Effector memory CD4-positive, alpha-beta T cell (primary cell): ENCODE results near the gene BPIFB1.

Source experiments
- DNase-seq, 3 donors: peaks; one replicate each; pipeline ENCODE4 v3.0.0-alpha.2; 2020
- H3K27ac ChIP-seq: 2 replicates; pipeline ENCODE4 v1.7.0; 2013; ENCODE audit warnings: mild to moderate bottlenecking, low read length, moderate library complexity; ENCODE audit not compliant: insufficient read depth, poor library complexity, severe bottlenecking
- H3K27me3 ChIP-seq: replicated peaks from 2 replicates; pipeline ENCODE4 v1.7.0; 2013; ENCODE audit warnings: mild to moderate bottlenecking, low read length; ENCODE audit not compliant: insufficient read depth, control insufficient read depth, poor library complexity, severe bottlenecking
- H3K36me3 ChIP-seq: 2 replicates; pipeline ENCODE4 v1.7.0; 2013; ENCODE audit warnings: mild to moderate bottlenecking, low read length, moderate library complexity; ENCODE audit not compliant: control insufficient read depth, insufficient read depth
- H3K4me1 ChIP-seq: 2 replicates; pipeline ENCODE4 v1.7.0; 2013; ENCODE audit warnings: low read length, mild to moderate bottlenecking; ENCODE audit not compliant: control insufficient read depth, insufficient read depth, poor library complexity, severe bottlenecking
- H3K4me3 ChIP-seq: 2 replicates; pipeline ENCODE4 v1.7.0; 2013; ENCODE audit warnings: low read length, low read depth, mild to moderate bottlenecking; ENCODE audit not compliant: insufficient read depth, poor library complexity, severe bottlenecking
- H3K9me3 ChIP-seq: 2 replicates; pipeline ENCODE4 v1.7.0; 2013; ENCODE audit warnings: mild to moderate bottlenecking, low read length, moderate library complexity; ENCODE audit not compliant: control insufficient read depth

Gene BPIFB1

GRCh38 chr20:33309631-33310030 is 26.6 kb downstream of the BPIFB1 start:
- Histone ChIP-seq H3K4me3 (no peak overlapping the region), H3K27me3 (no peaks in the 10 kb centered on the region), H3K27ac (no peak overlapping the region), H3K9me3 (no peaks in the 10 kb centered on the region), H3K4me1 (no peaks in the 10 kb centered on the region), H3K36me3 (no peaks in the 10 kb centered on the region)
- DNase-seq, result no peak

GRCh38 chr20:33310327-33310899 is 27.4 kb downstream of the BPIFB1 start:
- H3K4me1 ChIP-seq, result no peaks in the 10 kb centered on the region
- H3K9me3 ChIP-seq, result no peaks in the 10 kb centered on the region
- H3K36me3 ChIP-seq, result no peaks in the 10 kb centered on the region
- no peak for DNase-seq
- H3K4me3 ChIP-seq, result no peak overlapping the region
- no peaks in the 10 kb centered on the region for H3K27me3 ChIP-seq
- H3K27ac ChIP-seq, result no peak overlapping the region

GRCh38 chr20:33311011-33311410 is 28.0 kb downstream of the BPIFB1 start:
- no peak overlapping the region for H3K4me3 ChIP-seq
- no peak for DNase-seq
- H3K9me3 ChIP-seq, result no peaks in the 10 kb centered on the region
- H3K36me3 ChIP-seq, result no peaks in the 10 kb centered on the region
- H3K4me1 ChIP-seq, result no peaks in the 10 kb centered on the region
- H3K27ac ChIP-seq, result no peak overlapping the region
- H3K27me3 ChIP-seq, result no peaks in the 10 kb centered on the region

- no peak for DNase-seq
- H3K36me3 ChIP-seq, result no peaks in the 10 kb centered on the region
- no peak overlapping the region for H3K27ac ChIP-seq
- H3K27me3 ChIP-seq, result no peaks in the 10 kb centered on the region
- no peaks in the 10 kb centered on the region for H3K4me1 ChIP-seq
- H3K9me3 ChIP-seq, result no peaks in the 10 kb centered on the region
- H3K4me3 ChIP-seq, result no peak overlapping the region
Measured at GRCh38 chr20:33311996-33312395, 29.0 kb downstream of the BPIFB1 start.

- no peak overlapping the region for H3K4me3 ChIP-seq
- H3K9me3 ChIP-seq, result no peaks in the 10 kb centered on the region
Measured at GRCh38 chr20:33312583-33312982, 29.6 kb downstream of the BPIFB1 start.

GRCh38 chr20:33313686-33314314 is 30.8 kb downstream of the BPIFB1 start:
- Histone ChIP-seq H3K27me3 (no peaks in the 10 kb centered on the region), H3K27ac (no peak overlapping the region), H3K9me3 (no peaks in the 10 kb centered on the region), H3K4me1 (no peaks in the 10 kb centered on the region), H3K36me3 (no peaks in the 10 kb centered on the region), H3K4me3 (no peak overlapping the region)
- DNase-seq, result no peak

More at GRCh38 chr20:33312583-33312982, 29.6 kb downstream of the BPIFB1 start:
- Histone ChIP-seq H3K36me3 (no peaks in the 10 kb centered on the region), H3K27me3 (no peaks in the 10 kb centered on the region), H3K27ac (no peak overlapping the region), H3K4me1 (no peaks in the 10 kb centered on the region)
- DNase-seq, result no peak

GRCh38 chr20:33316343-33316742 is 33.3 kb downstream of the BPIFB1 start:
- Histone ChIP-seq H3K9me3 (no peaks in the 10 kb centered on the region), H3K27me3 (no peaks in the 10 kb centered on the region), H3K27ac (no peak overlapping the region), H3K36me3 (no peaks in the 10 kb centered on the region), H3K4me1 (no peaks in the 10 kb centered on the region), H3K4me3 (no peak overlapping the region)
- no peak for DNase-seq

GRCh38 chr20:33316958-33317357 is 33.9 kb downstream of the BPIFB1 start:
- Histone ChIP-seq H3K36me3 (no peaks in the 10 kb centered on the region), H3K4me3 (no peak overlapping the region), H3K27me3 (no peaks in the 10 kb centered on the region), H3K9me3 (no peaks in the 10 kb centered on the region), H3K4me1 (no peaks in the 10 kb centered on the region), H3K27ac (no peak overlapping the region)
- no peak for DNase-seq

GRCh38 chr20:33317424-33318095 is 34.5 kb downstream of the BPIFB1 start:
- no peak for DNase-seq
- H3K27me3 ChIP-seq, result no peaks in the 10 kb centered on the region
- no peaks in the 10 kb centered on the region for H3K9me3 ChIP-seq
- no peaks in the 10 kb centered on the region for H3K36me3 ChIP-seq
- no peak overlapping the region for H3K27ac ChIP-seq
- no peaks in the 10 kb centered on the region for H3K4me1 ChIP-seq
- H3K4me3 ChIP-seq, result no peak overlapping the region

- no peaks in the 10 kb centered on the region for H3K4me1 ChIP-seq
- no peaks in the 10 kb centered on the region for H3K27me3 ChIP-seq
- no peaks in the 10 kb centered on the region for H3K36me3 ChIP-seq
- no peak overlapping the region for H3K27ac ChIP-seq
- DNase-seq, result no peak
- H3K4me3 ChIP-seq, result no peak overlapping the region
- no peaks in the 10 kb centered on the region for H3K9me3 ChIP-seq
Measured at GRCh38 chr20:33318096-33318429, 35.0 kb downstream of the BPIFB1 start.
